Measurements from ENCODE around the gene NSMCE3.
A peak's percentile ranks its signal among the peaks of the same experiment; 100 is the strongest.
"Not testable (repeated sequence)": the region's sequence is repeated elsewhere in the genome, so short reads cannot be mapped to it uniquely, and the experiment has no call there.

Gene NSMCE3

DNA sequence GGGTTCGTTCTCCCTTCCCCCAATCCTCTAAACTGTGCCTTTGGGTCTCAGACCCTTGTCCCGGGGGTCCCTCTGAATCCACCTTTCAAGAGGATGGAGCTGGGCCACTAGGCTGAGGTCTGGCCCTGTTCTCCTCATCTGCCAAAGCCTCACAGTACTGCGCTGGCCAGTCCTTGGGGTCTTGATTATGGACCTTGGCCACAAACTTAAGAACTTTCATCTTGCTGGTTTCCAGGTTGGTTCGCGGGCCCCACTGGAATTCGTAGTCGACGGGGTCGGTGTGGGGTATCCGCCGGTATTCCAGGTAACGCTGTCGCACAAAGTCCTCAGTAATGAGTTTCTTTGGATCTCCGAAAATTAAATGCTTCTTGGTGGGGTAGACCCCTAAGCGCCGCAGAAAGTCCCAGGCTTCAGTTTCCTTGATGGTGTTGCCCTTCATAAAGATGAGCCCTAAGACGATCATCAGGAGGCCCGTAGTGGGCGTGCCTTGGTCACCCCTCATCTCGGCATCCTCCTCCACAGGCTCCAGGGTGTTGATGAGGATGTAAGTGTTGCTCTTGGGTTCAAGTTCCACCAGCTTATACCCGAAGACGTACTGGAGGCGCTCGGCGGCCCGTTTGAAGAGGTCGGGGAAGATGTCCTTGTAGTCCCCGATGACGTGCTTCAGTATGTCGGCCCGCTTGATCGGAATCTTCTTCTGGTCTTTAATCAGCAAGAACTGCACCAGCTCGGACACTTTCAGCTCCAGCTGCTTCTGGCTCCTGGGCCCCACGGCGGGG, 727 bp downstream of the NSMCE3 start:
- peak; percentile 44 to 51 for DNase-seq

GRCh38 chr15:29266052-29266582, 3.5 kb downstream of the NSMCE3 start:
- no peak for DNase-seq

GRCh38 chr15:29263289-29263688, 6.3 kb downstream of the NSMCE3 start:
- no peak for DNase-seq

GRCh38 chr15:29262738-29263137, 6.9 kb downstream of the NSMCE3 start:
- no peak for DNase-seq

- no peak for DNase-seq
Measured at GRCh38 chr15:29260896-29261295, 8.7 kb downstream of the NSMCE3 start.

GRCh38 chr15:29259233-29259632, 10.4 kb downstream of the NSMCE3 start:
- DNase-seq = no peak

GRCh38 chr15:29252234-29252633, 17.4 kb downstream of the NSMCE3 start:
- no peak for DNase-seq

GRCh38 chr15:29244544-29244943, 25.1 kb downstream of the NSMCE3 start:
- no peak for DNase-seq

- DNase-seq = no peak
Measured at GRCh38 chr15:29244123-29244522, 25.5 kb downstream of the NSMCE3 start.

GRCh38 chr15:29242456-29243242, 27.0 kb downstream of the NSMCE3 start:
- DNase-seq = no peak

GRCh38 chr15:29241207-29241606, 28.4 kb downstream of the NSMCE3 start:
- no peak for DNase-seq

- no peak for DNase-seq
Measured at GRCh38 chr15:29239395-29239794, 30.2 kb downstream of the NSMCE3 start.

DNA sequence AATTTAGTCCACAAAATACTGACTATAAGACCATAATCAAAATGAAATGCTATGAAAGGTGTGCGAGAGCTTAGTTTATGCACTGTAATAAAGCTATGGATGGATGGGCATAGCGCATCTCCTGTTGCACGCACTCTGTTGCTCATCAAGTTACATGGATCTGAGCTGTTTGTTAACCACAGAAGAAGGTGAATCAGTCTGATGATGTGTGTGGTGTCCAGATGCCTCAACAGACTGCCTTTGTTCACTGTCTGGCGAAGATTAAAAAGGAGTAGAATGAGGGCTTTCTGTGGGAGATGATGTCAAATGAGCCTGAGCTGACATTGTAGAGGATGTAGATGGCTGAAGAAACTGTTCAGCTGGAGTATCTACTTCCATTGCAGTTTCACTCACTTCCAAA, 36.1 kb downstream of the NSMCE3 start:
- no peak for DNase-seq

DNA sequence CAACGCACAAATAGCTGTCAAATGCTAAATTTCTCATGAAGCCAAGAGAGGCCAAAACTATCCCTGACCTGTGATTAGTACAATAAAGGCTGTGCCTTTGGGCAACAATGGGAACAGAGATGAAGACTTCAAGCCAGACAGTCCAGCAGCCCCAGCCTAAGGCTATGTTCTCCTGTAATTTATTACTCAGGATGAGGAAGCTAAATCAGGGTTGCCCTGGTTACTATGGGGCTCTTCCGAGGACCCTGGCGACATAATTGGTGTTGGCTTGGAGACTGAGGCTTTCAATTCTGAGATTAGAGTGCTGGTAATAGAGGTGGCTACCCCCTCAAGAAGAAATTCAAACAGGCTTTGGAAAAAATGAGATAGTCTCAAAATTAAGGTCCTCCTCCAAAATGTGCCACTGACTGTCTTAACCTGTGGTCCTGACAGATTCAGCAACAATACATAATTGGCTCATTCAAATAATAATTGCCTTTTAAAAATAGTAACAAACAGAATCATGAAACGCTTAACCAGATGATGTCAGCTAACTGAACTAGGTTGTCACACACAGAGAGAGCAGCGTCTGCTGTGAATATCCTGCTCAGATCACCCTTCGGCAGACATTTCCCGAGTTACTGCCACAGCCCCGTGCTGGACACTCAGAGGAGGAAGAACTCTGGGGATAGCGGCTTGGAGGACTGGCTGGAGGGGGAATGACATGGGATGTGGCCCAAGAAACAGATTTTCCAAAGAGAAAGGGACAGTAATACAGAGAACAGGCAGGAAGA, 43.0 kb downstream of the NSMCE3 start:
- no peak for DNase-seq

- no peak for DNase-seq
Measured at GRCh38 chr15:29225534-29226234, 43.9 kb downstream of the NSMCE3 start.

GRCh38 chr15:29224987-29225363, 44.6 kb downstream of the NSMCE3 start:
- not testable (repeated sequence) for DNase-seq

- not testable (repeated sequence) for DNase-seq
Measured at GRCh38 chr15:29224235-29224986, 45.2 kb downstream of the NSMCE3 start.

GRCh38 chr15:29223640-29224039, 46.0 kb downstream of the NSMCE3 start:
- no peak for DNase-seq

DNA sequence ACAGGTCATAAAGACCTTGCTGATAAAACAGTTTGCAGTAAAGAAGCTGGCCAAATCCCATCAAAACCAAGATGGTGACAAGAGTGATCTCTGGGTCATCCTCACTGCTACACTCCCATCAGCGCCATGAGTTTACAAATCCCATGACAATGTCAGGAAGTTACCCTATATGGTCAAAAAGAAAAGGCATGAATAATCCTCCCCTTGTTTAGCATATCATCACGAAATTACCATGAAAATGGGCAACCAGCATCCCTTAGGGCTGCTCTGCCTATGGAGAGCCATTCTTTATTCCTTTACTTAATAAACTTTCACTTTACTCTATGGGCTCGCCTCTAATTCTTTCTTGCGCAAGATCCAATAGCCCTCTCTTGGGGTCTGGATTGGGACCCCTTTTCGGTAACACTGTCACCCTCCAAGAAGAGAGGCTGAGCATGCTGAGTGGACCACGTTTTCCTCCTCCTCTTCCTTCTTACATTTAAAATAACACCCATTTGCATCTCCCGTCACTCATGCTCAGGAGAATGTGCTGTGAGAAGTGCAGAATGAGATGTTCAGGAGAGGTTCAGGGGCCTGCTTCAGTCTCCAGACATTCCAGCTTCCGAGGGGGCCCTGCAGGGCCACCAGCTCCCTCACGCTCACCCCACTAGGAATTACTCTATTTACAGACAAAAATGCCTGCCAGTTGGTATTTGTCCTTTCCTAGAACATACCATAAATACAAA, 47.3 kb downstream of the NSMCE3 start:
- no peak for DNase-seq

- DNase-seq = no peak
Measured at GRCh38 chr15:29220852-29221251, 48.8 kb downstream of the NSMCE3 start.

- no peak for DNase-seq
Measured at GRCh38 chr15:29216955-29217354, 52.7 kb downstream of the NSMCE3 start.

Data from stimulated activated CD4-positive, alpha-beta T cell treated with anti-CD3 and anti-CD28 coated beads, Interleukin-2, amount 100 ng/mL, for 24 hours (primary cell).